Neutrophil (primary cell): ENCODE data around the gene GBX1.

Experiments used
- H3K27ac ChIP-seq: fragments of 200-600 bp; sonication (generic); 2 replicates; pipeline ENCODE4 v1.5.1; 2016; ENCODE audit warnings: mild to moderate bottlenecking, moderate library complexity
- H3K27me3 ChIP-seq: fragments of 200-600 bp; sonication (generic); 2 replicates; pipeline ENCODE4 v1.6.0; 2016; ENCODE audit warnings: mild to moderate bottlenecking
- H3K36me3 ChIP-seq: fragments of 200-600 bp; sonication (generic); 2 replicates; pipeline ENCODE4 v1.5.1; 2017
- H3K4me1 ChIP-seq, 2 experiments: fragments of 200-600 bp in 1 of 2; sonication (generic) in 1 of 2; 1 replicate in 1 of 2; 2 replicates in 1 of 2; pipeline versions ENCODE4 v1.5.1 to v1.6.1; 2013 to 2016; ENCODE audit warnings: low read depth in 1 of 2, low read length in 1 of 2, mild to moderate bottlenecking in 1 of 2, moderate library complexity in 1 of 2; ENCODE audit not compliant: control insufficient read depth in 1 of 2, insufficient read depth in 1 of 2
- H3K4me3 ChIP-seq, 2 experiments: fragments of 200-600 bp in 1 of 2; sonication (generic) in 1 of 2; 1 replicate in 1 of 2; 2 replicates in 1 of 2; pipeline ENCODE4 v1.5.1; 2013 to 2016; ENCODE audit warnings: low read depth in 1 of 2, low read length in 1 of 2, mild to moderate bottlenecking in 1 of 2, moderate library complexity in 1 of 2
- H3K9me3 ChIP-seq: fragments of 200-600 bp; sonication (generic); 2 replicates; pipeline ENCODE4 v1.5.1; 2016
- TF ChIP-seq, protein P1 (sequence below): fragments of 200-600 bp; sonication (generic); IDR thresholded peaks from 2 replicates; pipeline ENCODE4 v1.5.1; 2016; ENCODE audit warnings: antibody characterized with exemption

GBX1 gene

DNA sequence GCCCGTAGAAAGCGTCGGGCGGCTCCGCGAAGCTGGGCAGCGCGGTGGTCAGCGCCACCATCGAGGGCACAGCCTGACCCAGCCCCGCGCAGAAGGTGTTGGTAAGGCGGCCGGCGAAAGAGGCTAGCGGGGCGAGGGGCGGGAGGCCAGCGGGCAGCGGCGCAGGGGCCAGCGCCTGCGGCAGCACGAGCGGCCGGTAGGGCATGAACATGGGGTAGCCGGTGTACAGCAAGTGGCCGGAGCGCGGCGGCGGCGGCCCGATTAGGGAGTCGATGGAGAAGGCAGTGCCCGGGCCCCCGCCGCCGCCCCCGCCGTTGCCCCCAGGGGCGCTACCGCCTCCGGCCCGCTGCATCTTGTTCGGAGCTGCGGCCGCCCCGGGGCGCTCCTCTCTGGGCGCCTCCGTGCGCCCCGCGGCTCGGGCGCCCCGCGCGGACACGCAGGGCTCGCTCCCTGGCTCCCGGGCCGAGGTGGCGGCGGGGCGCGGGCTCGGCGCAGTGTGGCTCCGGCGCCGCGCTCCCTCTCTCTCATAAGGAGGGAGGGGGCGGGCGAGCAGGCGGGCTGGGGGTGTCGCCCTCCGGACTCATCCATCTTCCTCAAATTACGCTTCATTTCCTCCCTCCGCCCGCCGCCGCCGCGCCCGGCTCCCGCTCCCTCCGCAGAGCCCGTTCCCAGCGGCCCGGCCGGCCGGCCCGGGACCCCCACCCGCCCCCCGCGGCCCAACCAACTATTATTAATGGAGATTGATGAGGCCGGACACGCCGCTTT lies at the start of gene GBX1:
TSS of gene GBX1 (minus strand) at position 498 of the 765 bp plus-strand sequence. CDS start at position 352, 146 bp downstream.
- H3K4me1 ChIP-seq, result peaks cover 0 to 15% of the 10 kb centered on the region in 2 experiments
- peaks cover 100% of the 10 kb centered on the region for H3K27me3 ChIP-seq
- H3K4me3 ChIP-seq, result peak within 1 kb of the TSS in 1 of 2 experiments; percentile 32
- H3K27ac ChIP-seq, result no peak within 1 kb of the TSS
- no peaks in the 10 kb centered on the region for H3K9me3 ChIP-seq
- TF ChIP-seq, protein P1, sequence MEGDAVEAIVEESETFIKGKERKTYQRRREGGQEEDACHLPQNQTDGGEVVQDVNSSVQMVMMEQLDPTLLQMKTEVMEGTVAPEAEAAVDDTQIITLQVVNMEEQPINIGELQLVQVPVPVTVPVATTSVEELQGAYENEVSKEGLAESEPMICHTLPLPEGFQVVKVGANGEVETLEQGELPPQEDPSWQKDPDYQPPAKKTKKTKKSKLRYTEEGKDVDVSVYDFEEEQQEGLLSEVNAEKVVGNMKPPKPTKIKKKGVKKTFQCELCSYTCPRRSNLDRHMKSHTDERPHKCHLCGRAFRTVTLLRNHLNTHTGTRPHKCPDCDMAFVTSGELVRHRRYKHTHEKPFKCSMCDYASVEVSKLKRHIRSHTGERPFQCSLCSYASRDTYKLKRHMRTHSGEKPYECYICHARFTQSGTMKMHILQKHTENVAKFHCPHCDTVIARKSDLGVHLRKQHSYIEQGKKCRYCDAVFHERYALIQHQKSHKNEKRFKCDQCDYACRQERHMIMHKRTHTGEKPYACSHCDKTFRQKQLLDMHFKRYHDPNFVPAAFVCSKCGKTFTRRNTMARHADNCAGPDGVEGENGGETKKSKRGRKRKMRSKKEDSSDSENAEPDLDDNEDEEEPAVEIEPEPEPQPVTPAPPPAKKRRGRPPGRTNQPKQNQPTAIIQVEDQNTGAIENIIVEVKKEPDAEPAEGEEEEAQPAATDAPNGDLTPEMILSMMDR, result no peak
- no peaks in the 10 kb centered on the region for H3K36me3 ChIP-seq

DNA sequence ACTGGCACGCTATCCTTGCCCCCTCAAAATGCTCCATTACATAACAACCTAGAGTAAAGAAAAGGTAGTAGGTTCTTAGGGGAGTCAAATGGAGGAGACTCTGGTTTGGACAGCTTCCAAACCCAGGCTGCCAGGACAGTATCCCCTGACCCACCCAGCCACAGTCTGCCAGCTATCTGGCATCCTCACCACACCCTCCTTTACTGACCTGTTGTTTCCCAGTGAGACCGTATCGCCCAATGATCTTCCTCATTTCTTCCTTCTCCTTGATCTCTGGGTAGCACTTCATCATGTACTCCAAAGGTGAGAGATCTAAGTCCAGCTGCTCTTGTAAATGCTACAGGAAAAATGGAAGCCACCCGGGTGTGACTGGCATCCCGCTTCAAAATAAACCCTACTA lies 47.9 kb upstream of the GBX1 start:
- Histone ChIP-seq H3K4me1 (no peaks in the 10 kb centered on the region), H3K27me3 (no peaks in the 10 kb centered on the region), H3K27ac (no peak overlapping the region), H3K36me3 (peaks cover 74% of the 10 kb centered on the region), H3K4me3 (no peak overlapping the region), H3K9me3 (no peaks in the 10 kb centered on the region)
- TF ChIP-seq, protein P1, result no peak

DNA sequence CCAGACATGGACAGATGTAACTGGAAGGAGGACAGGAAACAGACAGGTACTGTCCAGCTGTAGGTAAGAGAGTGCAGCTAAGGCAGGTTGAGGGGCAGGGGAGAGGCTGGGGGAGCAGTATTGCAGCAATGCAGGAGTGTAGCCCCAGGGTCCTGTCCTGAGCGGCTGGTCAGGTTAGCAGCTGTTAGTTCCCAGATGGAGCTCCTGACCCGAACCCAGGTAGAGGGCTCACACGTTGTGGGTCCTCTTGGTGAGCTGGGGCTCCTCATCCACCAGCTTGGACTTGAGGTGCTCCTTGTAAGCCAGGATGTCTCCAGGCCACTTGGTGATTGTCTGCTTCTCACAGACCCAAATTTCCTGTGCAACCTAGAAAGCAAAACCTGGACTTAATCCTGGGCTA lies 46.3 kb upstream of the GBX1 start:
- Histone ChIP-seq H3K36me3 (peaks cover 62% of the 10 kb centered on the region), H3K27me3 (peaks cover 4% of the 10 kb centered on the region), H3K4me1 (no peaks in the 10 kb centered on the region), H3K4me3 (no peak overlapping the region), H3K27ac (no peak overlapping the region), H3K9me3 (no peaks in the 10 kb centered on the region)
- TF ChIP-seq, protein P1, result no peak

DNA sequence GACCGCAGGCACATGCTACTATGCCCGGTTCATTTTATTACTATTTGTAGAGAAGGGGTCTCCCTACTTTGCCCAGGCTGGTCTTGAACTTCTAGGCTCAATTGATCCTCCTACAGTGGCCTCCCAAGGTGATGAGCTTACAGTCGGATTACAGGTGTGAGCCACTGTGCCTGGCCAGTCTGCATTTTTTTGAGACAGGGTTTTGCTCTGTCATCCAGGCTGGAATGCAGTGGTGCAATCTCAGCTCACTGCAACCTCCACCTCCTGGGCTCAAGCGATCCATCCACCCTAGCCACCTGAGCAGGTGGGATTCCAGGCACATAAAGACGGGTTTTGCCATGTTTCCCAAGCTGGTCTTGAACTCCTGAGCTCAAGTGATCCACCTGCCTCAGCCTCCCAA lies 45.1 kb upstream of the GBX1 start:
- TF ChIP-seq, protein P1, result no peak
- H3K36me3 ChIP-seq, result peaks cover 50% of the 10 kb centered on the region

DNA sequence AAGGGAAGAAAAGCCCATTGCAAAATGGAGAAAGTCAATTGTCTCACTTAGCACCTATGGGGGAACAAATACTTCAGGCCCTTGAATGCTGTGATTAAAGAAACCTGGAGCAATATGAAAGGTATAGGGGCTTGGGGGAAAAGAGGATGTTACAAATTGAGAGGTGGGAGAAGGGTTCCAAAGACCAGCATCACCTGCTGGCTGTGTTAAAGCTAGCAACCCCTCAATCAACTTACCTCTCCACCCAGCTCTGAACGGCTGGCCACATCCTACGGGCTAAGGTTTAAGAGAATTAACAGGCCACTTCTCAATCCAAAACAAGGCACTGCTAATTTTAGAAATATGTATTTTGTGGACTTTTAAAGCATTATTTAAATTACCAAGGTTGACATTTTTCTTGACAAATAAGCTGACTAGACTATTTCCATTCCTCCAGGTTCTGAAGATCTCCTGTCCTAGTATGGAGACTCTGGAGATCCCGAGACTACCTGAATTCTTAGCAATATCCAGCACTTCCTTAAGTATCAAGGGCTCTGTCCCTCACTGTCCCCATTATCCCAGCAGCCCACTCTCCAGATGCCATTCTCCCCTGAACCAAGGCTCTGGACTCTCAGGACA lies 43.8 kb upstream of the GBX1 start:
- TF ChIP-seq, protein P1, result no peak
- Histone ChIP-seq H3K27ac (no peak overlapping the region), H3K4me1 (no peaks in the 10 kb centered on the region), H3K9me3 (no peaks in the 10 kb centered on the region), H3K36me3 (peaks cover 38% of the 10 kb centered on the region), H3K27me3 (peaks cover 30% of the 10 kb centered on the region), H3K4me3 (no peak overlapping the region)

More for the DNA sequence above, 45.1 kb upstream of the GBX1 start:
- no peaks in the 10 kb centered on the region for H3K9me3 ChIP-seq
- H3K27me3 ChIP-seq, result peaks cover 16% of the 10 kb centered on the region
- H3K27ac ChIP-seq, result no peak overlapping the region
- no peak overlapping the region for H3K4me3 ChIP-seq
- H3K4me1 ChIP-seq, result no peaks in the 10 kb centered on the region
